Medulla oblongata (tissue), 1 donor: ENCODE results near the gene VAMP8.
"Not testable (repeated sequence)": the region's sequence is repeated elsewhere in the genome, so short reads cannot be mapped to it uniquely, and the experiment has no call there.

Experiments used
- DNase-seq: peaks from one replicate; pipeline ENCODE4 v3.0.0-alpha.2; 2015; ENCODE audit errors: extremely low spot score

The VAMP8 gene

GRCh38 chr2:85579266-85579935 lies 2.0 kb downstream of the VAMP8 start:
- DNase-seq, result peak; percentile 56

- no peak for DNase-seq
Measured at GRCh38 chr2:85580206-85580605, 2.8 kb downstream of the VAMP8 start.

GRCh38 chr2:85582492-85582891 lies 5.1 kb downstream of the VAMP8 start:
- peak; percentile 73 for DNase-seq

- DNase-seq, result no peak
Measured at GRCh38 chr2:85583667-85584353, 6.4 kb downstream of the VAMP8 start.

- DNase-seq, result no peak
Measured at GRCh38 chr2:85584354-85584856, 7.0 kb downstream of the VAMP8 start, which contains the start of gene VAMP5. TSS of gene VAMP5 (plus strand) at chr2:85584431. CDS start at chr2:85584491, 60 bp downstream.

- DNase-seq, result no peak
Measured at GRCh38 chr2:85584857-85585780, 7.7 kb downstream of the VAMP8 start.

- no peak for DNase-seq
Measured at GRCh38 chr2:85585781-85586105, 8.4 kb downstream of the VAMP8 start.

- no peak for DNase-seq
Measured at GRCh38 chr2:85588236-85588635, 10.8 kb downstream of the VAMP8 start.

- no peak for DNase-seq
Measured at GRCh38 chr2:85588645-85589044, 11.3 kb downstream of the VAMP8 start.

GRCh38 chr2:85589181-85589580 lies 11.8 kb downstream of the VAMP8 start:
- no peak for DNase-seq

GRCh38 chr2:85589982-85590791 lies 12.8 kb downstream of the VAMP8 start:
- peak; percentile 53 for DNase-seq

- no peak for DNase-seq
Measured at GRCh38 chr2:85590950-85591349, 13.6 kb downstream of the VAMP8 start.

- DNase-seq, result no peak
Measured at GRCh38 chr2:85591563-85591962, 14.2 kb downstream of the VAMP8 start.

- DNase-seq, result not testable (repeated sequence)
Measured at GRCh38 chr2:85592299-85592698, 14.9 kb downstream of the VAMP8 start.

GRCh38 chr2:85593023-85593422 lies 15.6 kb downstream of the VAMP8 start:
- no peak for DNase-seq

- no peak for DNase-seq
Measured at GRCh38 chr2:85594715-85595300, 17.4 kb downstream of the VAMP8 start.

- peak; percentile 100 for DNase-seq
Measured at GRCh38 chr2:85595301-85596025, 18.1 kb downstream of the VAMP8 start, which contains the start of gene RNF181. TSS of gene RNF181 (plus strand) at chr2:85595745. CDS start at chr2:85595764, 19 bp downstream.

- DNase-seq, result no peak
Measured at GRCh38 chr2:85596026-85596333, 18.6 kb downstream of the VAMP8 start.

GRCh38 chr2:85596486-85597143 lies 19.2 kb downstream of the VAMP8 start:
- DNase-seq, result no peak

GRCh38 chr2:85597241-85597640 lies 19.9 kb downstream of the VAMP8 start:
- DNase-seq, result no peak
